HL-60 (cell line): ENCODE results near the gene OXSR1.

ENCODE experiments used
- GABPA ChIP-seq: IDR thresholded peaks from 2 replicates; pipeline ENCODE4 v1.6.1; 2012; ENCODE audit warnings: low read depth
- POLR2AphosphoS5 ChIP-seq: IDR thresholded peaks from 2 replicates; pipeline ENCODE4 v1.6.1; 2012; ENCODE audit warnings: low read depth
- SPI1 ChIP-seq: IDR thresholded peaks from 2 replicates; pipeline ENCODE4 v1.6.1; 2012; ENCODE audit warnings: low read depth, mild to moderate bottlenecking, borderline replicate concordance
- TF ChIP-seq, protein P1 (sequence below): IDR thresholded peaks from one replicate; pipeline ENCODE4 v1.5.1; 2011; ENCODE audit warnings: low read length, control low read depth, inconsistent platforms; ENCODE audit not compliant: insufficient read depth
- TF ChIP-seq, protein P2 (sequence below): IDR thresholded peaks from 2 replicates; pipeline ENCODE4 v1.6.1; 2012; ENCODE audit warnings: low read depth; ENCODE audit not compliant: insufficient replicate concordance

DNA sequence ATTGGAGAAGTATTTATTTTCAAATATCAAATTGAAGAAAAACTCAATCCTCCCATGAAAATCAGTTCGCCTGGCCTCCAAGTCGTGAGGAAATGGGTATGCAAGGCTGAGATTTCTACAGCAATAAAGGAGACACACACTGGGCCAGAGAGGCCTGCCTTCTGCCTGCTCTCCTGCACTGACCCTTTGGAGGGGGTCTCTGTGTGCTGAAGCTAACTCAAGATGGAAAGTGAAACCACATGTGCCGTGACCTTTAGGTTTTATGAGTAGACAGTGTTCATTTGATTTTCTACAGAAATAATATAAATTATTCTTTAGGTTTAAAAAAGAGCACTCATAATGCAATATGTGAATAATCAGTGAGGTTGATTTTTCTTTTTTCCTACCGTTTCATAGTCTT, 88.4 kb downstream of the OXSR1 start:
- TF ChIP-seq, protein P1, sequence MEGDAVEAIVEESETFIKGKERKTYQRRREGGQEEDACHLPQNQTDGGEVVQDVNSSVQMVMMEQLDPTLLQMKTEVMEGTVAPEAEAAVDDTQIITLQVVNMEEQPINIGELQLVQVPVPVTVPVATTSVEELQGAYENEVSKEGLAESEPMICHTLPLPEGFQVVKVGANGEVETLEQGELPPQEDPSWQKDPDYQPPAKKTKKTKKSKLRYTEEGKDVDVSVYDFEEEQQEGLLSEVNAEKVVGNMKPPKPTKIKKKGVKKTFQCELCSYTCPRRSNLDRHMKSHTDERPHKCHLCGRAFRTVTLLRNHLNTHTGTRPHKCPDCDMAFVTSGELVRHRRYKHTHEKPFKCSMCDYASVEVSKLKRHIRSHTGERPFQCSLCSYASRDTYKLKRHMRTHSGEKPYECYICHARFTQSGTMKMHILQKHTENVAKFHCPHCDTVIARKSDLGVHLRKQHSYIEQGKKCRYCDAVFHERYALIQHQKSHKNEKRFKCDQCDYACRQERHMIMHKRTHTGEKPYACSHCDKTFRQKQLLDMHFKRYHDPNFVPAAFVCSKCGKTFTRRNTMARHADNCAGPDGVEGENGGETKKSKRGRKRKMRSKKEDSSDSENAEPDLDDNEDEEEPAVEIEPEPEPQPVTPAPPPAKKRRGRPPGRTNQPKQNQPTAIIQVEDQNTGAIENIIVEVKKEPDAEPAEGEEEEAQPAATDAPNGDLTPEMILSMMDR, result no peak
- no peak for TF ChIP-seq POLR2AphosphoS5
- no peak for TF ChIP-seq GABPA
- TF ChIP-seq, protein P2, sequence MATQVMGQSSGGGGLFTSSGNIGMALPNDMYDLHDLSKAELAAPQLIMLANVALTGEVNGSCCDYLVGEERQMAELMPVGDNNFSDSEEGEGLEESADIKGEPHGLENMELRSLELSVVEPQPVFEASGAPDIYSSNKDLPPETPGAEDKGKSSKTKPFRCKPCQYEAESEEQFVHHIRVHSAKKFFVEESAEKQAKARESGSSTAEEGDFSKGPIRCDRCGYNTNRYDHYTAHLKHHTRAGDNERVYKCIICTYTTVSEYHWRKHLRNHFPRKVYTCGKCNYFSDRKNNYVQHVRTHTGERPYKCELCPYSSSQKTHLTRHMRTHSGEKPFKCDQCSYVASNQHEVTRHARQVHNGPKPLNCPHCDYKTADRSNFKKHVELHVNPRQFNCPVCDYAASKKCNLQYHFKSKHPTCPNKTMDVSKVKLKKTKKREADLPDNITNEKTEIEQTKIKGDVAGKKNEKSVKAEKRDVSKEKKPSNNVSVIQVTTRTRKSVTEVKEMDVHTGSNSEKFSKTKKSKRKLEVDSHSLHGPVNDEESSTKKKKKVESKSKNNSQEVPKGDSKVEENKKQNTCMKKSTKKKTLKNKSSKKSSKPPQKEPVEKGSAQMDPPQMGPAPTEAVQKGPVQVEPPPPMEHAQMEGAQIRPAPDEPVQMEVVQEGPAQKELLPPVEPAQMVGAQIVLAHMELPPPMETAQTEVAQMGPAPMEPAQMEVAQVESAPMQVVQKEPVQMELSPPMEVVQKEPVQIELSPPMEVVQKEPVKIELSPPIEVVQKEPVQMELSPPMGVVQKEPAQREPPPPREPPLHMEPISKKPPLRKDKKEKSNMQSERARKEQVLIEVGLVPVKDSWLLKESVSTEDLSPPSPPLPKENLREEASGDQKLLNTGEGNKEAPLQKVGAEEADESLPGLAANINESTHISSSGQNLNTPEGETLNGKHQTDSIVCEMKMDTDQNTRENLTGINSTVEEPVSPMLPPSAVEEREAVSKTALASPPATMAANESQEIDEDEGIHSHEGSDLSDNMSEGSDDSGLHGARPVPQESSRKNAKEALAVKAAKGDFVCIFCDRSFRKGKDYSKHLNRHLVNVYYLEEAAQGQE, result no peak
- no peak for TF ChIP-seq SPI1
